GM12872 (cell line): Measurements from ENCODE around the gene COL4A2.

Experiments used
- TF ChIP-seq, protein P1 (sequence below): IDR thresholded peaks from 3 replicates; pipeline ENCODE4 v1.5.1; 2011; ENCODE audit warnings: low read depth, mild to moderate bottlenecking, low read length, moderate library complexity; ENCODE audit not compliant: insufficient read depth

The COL4A2 gene

DNA sequence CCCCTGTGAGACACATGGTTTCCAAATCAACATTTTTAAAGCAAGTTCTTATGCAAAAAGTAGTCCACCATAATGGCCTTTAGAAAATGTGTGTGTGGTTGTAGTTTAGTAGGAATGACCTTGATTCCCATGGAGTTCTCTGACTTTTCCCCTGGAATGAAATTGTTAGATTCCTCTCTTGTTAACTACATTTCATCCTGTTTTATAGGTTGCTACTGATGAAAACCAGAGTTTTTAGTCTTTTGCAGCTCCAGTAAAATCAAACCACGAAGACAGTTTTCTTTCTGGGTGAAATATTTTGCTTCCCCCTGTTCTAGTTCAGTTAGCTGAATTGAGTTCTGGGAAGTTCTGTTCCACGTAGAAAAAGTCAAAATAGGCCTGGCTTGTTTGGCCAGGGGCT is 146.7 kb downstream of the COL4A2 start:
- TF ChIP-seq, protein P1, sequence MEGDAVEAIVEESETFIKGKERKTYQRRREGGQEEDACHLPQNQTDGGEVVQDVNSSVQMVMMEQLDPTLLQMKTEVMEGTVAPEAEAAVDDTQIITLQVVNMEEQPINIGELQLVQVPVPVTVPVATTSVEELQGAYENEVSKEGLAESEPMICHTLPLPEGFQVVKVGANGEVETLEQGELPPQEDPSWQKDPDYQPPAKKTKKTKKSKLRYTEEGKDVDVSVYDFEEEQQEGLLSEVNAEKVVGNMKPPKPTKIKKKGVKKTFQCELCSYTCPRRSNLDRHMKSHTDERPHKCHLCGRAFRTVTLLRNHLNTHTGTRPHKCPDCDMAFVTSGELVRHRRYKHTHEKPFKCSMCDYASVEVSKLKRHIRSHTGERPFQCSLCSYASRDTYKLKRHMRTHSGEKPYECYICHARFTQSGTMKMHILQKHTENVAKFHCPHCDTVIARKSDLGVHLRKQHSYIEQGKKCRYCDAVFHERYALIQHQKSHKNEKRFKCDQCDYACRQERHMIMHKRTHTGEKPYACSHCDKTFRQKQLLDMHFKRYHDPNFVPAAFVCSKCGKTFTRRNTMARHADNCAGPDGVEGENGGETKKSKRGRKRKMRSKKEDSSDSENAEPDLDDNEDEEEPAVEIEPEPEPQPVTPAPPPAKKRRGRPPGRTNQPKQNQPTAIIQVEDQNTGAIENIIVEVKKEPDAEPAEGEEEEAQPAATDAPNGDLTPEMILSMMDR: no peak

DNA sequence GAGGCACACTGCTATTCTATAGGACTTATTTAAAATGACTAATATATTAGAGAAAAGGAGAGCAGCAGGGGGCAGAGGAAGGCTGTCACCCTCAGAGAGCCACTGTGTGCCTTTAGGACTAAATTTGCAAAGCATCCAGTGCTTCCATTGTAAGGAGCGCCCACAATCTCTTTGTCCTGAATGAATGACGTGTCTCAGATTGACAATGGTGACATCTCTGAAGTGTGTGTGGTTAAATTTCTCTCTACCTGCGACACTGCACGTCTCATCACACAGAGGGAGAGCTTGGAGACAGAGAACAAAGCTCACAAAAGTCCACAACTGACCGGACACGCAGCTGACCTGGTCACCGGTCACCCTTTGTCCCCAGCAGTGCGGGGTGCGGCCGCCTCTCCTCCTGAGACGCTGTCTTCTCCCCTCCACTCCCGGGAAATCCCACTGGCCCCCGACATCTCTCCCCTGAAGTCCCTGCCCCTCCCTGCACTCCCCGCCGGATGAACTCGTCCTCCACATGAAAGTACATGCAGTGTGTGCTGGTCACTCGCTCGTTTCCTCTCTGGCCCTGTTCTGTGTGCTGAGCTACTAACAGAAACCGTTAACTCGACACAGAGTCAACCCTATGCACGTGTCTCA is 147.3 kb downstream of the COL4A2 start:
- TF ChIP-seq, protein P1: no peak

- TF ChIP-seq, protein P1: no peak
Observed at GRCh38 chr13:110454956-110455355, 147.9 kb downstream of the COL4A2 start.

DNA sequence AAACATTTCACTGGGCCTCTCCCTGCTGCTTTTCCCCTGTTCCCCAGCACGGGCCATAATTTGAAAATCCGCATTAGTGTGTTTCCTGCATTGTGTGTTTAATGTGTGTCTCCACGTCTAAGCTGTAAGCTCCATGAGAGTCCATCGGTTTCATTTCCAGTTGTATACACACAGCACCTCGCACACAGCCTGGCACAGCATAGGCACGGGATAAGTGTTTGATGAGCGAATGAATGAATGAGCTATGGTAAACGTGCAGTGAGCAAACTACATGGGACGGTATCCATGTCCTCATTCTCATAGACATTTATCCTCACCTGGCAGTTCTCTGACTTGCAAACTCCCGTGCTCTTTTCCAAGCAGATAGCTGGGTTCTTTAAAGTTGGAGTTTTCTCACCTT is 148.4 kb downstream of the COL4A2 start:
- TF ChIP-seq, protein P1: no peak

DNA sequence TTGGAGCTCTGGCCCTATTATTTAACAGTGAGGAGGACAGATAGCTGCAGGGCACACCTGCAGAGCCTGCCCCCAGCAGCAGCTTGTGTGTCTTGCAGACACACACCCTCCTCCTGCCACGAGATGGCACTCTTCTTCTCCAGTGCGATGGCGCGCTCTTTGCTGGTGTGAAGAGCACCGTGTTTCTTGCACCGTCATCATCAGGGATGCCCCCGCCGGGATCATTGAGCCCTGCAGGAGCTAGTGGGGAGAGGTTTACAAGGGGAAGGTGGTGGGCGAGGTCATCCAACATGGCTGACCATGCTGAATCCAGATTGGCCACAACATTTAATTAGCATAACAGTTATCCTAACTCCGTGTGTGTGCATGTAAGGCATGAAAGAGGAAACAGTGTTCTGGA is 148.9 kb downstream of the COL4A2 start:
- TF ChIP-seq, protein P1: peak; percentile 94

DNA sequence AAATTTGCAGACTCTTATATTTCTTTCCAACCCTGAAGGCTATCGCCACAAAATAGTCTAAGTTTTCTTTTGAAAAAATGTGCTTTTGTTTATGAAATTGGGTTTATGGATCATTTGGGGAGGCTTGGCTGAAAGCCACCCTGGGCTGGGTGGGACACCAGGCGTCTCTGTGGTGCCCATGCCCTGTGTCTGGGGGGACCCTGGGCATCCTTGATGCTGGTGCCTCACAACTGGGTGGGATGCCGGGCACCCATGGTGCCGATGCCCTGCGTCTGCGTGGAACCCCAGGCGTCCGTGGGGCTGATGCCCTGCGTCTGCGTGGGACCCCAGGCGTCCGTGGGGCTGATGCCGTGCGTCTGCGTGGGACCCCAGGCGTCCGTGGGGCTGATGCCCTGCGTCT is 149.5 kb downstream of the COL4A2 start:
- TF ChIP-seq, protein P1: no peak

- TF ChIP-seq, protein P1: no peak
Observed at GRCh38 chr13:110457361-110457760, 150.3 kb downstream of the COL4A2 start.
